ENCODE measurements around the gene GRAP2. TPM values are rescaled to one million over a fixed set of nuclear protein-coding genes. Genes with fewer than 3 reads are reported as not detected.
A peak's percentile ranks its signal among the peaks of the same experiment; 100 is the strongest.

The GRAP2 gene
- total and polyA plus RNA-seq, 2 of the 4 experiments (the other 2 are of a cell fraction) = not detected

DNA sequence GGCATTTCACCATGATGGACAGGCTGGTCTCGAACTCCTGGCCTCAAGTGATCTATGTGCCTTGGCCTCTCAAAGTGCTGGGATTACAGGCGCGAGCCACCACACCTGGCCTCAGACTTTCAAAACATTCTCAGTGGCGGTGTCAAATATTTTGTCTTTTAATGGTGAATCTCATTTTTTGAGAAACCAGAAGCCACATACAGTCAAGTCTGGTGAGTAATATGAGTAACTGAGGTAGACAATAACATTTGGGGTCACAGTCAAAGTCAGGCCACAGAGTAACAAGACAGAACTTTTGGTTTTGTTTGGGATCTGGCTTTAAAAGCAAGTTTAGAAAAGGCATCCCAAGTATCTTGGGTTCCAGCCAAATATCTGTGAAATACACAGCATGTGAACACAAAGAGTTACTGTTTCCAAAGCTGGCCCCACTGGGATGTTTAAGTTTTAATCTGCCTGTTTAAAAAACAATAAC lies 53.7 kb downstream of the GRAP2 start:
- Histone ChIP-seq H2AK9ac (replicated peaks; ENCODE audit: low read depth, low read length, poor library complexity) (no peak overlapping the region), H2BK5ac (ENCODE audit: low read depth, low read length, poor library complexity, severe bottlenecking) (no peak overlapping the region), H3K9ac (ENCODE audit: low read depth, low read length) (no peak overlapping the region), H3K18ac (ENCODE audit: low read depth, low read length) (no peak overlapping the region), H2AFZ (replicated peaks; ENCODE audit: low read length, poor library complexity) (no peak overlapping the region), H4K20me1 (ENCODE audit: insufficient read depth, low read length) (no peaks in the 10 kb centered on the region), H3K9me1 (ENCODE audit: insufficient read depth, low read length) (0 out of 2 replicates have a peak, but pooled peaks cover 2% of the 10 kb centered on the region), H3K27me3 (ENCODE audit: control insufficient read depth, insufficient read depth, low read length) (peaks cover 21% of the 10 kb centered on the region), H2BK120ac (ENCODE audit: low read depth, low read length) (no peak overlapping the region), H3K27ac (ENCODE audit: insufficient read depth, low read length) (no peak overlapping the region), H4K5ac (ENCODE audit: low read depth, low read length) (no peak overlapping the region), H3K14ac (replicated peaks; ENCODE audit: low read depth, low read length) (no peak overlapping the region), H2BK20ac (ENCODE audit: low read depth, low read length) (no peak overlapping the region), H3K79me1 (ENCODE audit: low read depth in 1 of 2, low read length in 2 of 2) (no peaks in the 10 kb centered on the region), H3K23ac (ENCODE audit: low read depth, low read length) (no peak overlapping the region), H2AK5ac (ENCODE audit: low read depth, low read length) (no peak overlapping the region), H3K4me1 (ENCODE audit: control insufficient read depth, insufficient read depth, low read length) (peaks cover 4% of the 10 kb centered on the region), H3K4me2 (ENCODE audit: low read depth, low read length) (no peak overlapping the region), H2BK15ac (ENCODE audit: low read depth, low read length) (no peak overlapping the region), H3K4me3 (ENCODE audit: insufficient read depth, low read depth, low read length) (no peak overlapping the region), H3K56ac (ENCODE audit: extremely low read depth, insufficient read depth, low read length) (no peak overlapping the region), H3K9me3 (ENCODE audit: control insufficient read depth, insufficient read depth, low read length) (no peaks in the 10 kb centered on the region), H4K8ac (ENCODE audit: low read depth in 2 of 2, low read length in 2 of 2) (no peak overlapping the region), H4K91ac (ENCODE audit: insufficient read depth, low read depth, low read length) (no peak overlapping the region), H3K4ac (ENCODE audit: low read depth, low read length) (no peak overlapping the region), H3K36me3 (ENCODE audit: control insufficient read depth, insufficient read depth, low read length) (no peaks in the 10 kb centered on the region)
- BruUV-seq (replicated peaks) = no TSS peak
- ChIA-PET POLR2A (ENCODE audit: unreplicated experiment) (no interaction called here), CTCF (interaction anchor here (0.5 kb wide), 1 partner anchor 70 kb away, joined by 3 read pairs; no protein-coding TSS in a partner anchor)
- DNase-seq (peak; percentile 94), ATAC-seq (ENCODE audit: low read depth) (peak; percentile 81)
- intact Hi-C loops (cut with micrococcal nuclease) (no loop called here), in situ Hi-C loops (cut with MboI; ENCODE audit: low sequenced_read_pairs) (no loop called here), dilution Hi-C loops (cut with HindIII; ENCODE audit: low sequenced_read_pairs, unreplicated experiment) (no loop called here)
- WGBS, 2 experiments (ENCODE audit: extremely low coverage in 2 of 2, insufficient read length in 1 of 2) = no CpG with 5 or more reads among the region's 4 CpGs
- TF ChIP-seq BHLHE40 (IDR thresholded peaks at IDR 0.05; ENCODE audit: low read depth, low read length) (peak; percentile 31; the same call in 1 of the 2 replicates), NFE2L2 (IDR thresholded peaks at IDR 0.05; ENCODE audit: low read depth, low read length) (no peak), MAZ (IDR thresholded peaks at IDR 0.05; ENCODE audit: borderline replicate concordance, low read depth, low read length) (no peak), RCOR1 (IDR thresholded peaks at IDR 0.05; ENCODE audit: insufficient replicate concordance, low read length) (no peak), CEBPB (IDR thresholded peaks at IDR 0.05; ENCODE audit: low read depth, low read length) (no peak), MXI1 (IDR thresholded peaks at IDR 0.05; ENCODE audit: borderline replicate concordance, low read depth, low read length) (no peak), POLR2A (IDR thresholded peaks at IDR 0.05; ENCODE audit: low read depth, low read length) (no peak)
- TF ChIP-seq, protein P1, sequence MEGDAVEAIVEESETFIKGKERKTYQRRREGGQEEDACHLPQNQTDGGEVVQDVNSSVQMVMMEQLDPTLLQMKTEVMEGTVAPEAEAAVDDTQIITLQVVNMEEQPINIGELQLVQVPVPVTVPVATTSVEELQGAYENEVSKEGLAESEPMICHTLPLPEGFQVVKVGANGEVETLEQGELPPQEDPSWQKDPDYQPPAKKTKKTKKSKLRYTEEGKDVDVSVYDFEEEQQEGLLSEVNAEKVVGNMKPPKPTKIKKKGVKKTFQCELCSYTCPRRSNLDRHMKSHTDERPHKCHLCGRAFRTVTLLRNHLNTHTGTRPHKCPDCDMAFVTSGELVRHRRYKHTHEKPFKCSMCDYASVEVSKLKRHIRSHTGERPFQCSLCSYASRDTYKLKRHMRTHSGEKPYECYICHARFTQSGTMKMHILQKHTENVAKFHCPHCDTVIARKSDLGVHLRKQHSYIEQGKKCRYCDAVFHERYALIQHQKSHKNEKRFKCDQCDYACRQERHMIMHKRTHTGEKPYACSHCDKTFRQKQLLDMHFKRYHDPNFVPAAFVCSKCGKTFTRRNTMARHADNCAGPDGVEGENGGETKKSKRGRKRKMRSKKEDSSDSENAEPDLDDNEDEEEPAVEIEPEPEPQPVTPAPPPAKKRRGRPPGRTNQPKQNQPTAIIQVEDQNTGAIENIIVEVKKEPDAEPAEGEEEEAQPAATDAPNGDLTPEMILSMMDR (conservative IDR thresholded peaks at IDR 0.05; ENCODE audit: low read depth, low read length) = no peak
